SK-N-SH (cell line): ENCODE measurements around the gene GRB7.

ENCODE experiments used
- CTCF ChIP-seq: fragments of 200-600 bp; sonication (generic); IDR thresholded peaks from 2 replicates; pipeline ENCODE4 v1.6.1; 2017; ENCODE audit warnings: antibody characterized with exemption, mild to moderate bottlenecking, moderate library complexity
- EP300 ChIP-seq, 2 experiments: IDR thresholded peaks; 2 replicates each; pipeline versions ENCODE4 v1.4.0 to v1.6.1; 2012; ENCODE audit warnings: borderline replicate concordance in 1 of 2, low read depth in 1 of 2, low read length in 1 of 2
- GABPA ChIP-seq: IDR thresholded peaks from 2 replicates; pipeline ENCODE4 v1.4.0; 2012; ENCODE audit warnings: low read depth, mild to moderate bottlenecking
- GATA2 ChIP-seq: sonication (generic); formaldehyde crosslinking; IDR thresholded peaks from 2 replicates; pipeline ENCODE4 v1.5.0; 2020; ENCODE audit warnings: mild to moderate bottlenecking, missing genetic modification reagents
- JUND ChIP-seq: IDR thresholded peaks from 2 replicates; pipeline ENCODE4 v1.4.0; 2012
- MAX ChIP-seq: IDR thresholded peaks from 2 replicates; pipeline ENCODE4 v1.4.0; 2012; ENCODE audit warnings: low read depth
- MXI1 ChIP-seq: IDR thresholded peaks from 2 replicates; pipeline ENCODE4 v1.6.1; 2012; ENCODE audit warnings: mild to moderate bottlenecking, low read depth, low read length, improper control_type of control experiment
- NFIC ChIP-seq: IDR thresholded peaks from 2 replicates; pipeline ENCODE4 v1.4.0; 2012; ENCODE audit warnings: borderline replicate concordance
- NRF1 ChIP-seq: IDR thresholded peaks from 2 replicates; pipeline ENCODE4 v1.6.1; 2012; ENCODE audit warnings: low read depth, mild to moderate bottlenecking, low read length
- POLR2AphosphoS5 ChIP-seq: IDR thresholded peaks from 2 replicates; pipeline ENCODE4 v1.6.1; 2012; ENCODE audit warnings: low read depth, low read length
- RCOR1 ChIP-seq: fragments of 150-350 bp; IDR thresholded peaks from 2 replicates; pipeline ENCODE4 v1.6.1; 2017; ENCODE audit warnings: antibody characterized with exemption, low read length
- RXRA ChIP-seq: IDR thresholded peaks from 2 replicates; pipeline ENCODE4 v1.4.0; 2012; ENCODE audit warnings: low read depth, mild to moderate bottlenecking, borderline replicate concordance
- TAF1 ChIP-seq: IDR thresholded peaks from 2 replicates; pipeline ENCODE4 v1.6.1; 2012; ENCODE audit warnings: low read depth, mild to moderate bottlenecking, low read length, moderate library complexity, borderline replicate concordance
- USF1 ChIP-seq: IDR thresholded peaks from 2 replicates; pipeline ENCODE4 v1.4.0; 2012; ENCODE audit warnings: low read depth, borderline replicate concordance

- TF ChIP-seq GATA2 (CRISPR knock-in tag) = no peak
- TF ChIP-seq RCOR1 = no peak
- TF ChIP-seq CTCF = no peak
- TF ChIP-seq TAF1 = no peak
- no peak for TF ChIP-seq EP300 (IDR thresholded peaks at IDR 0.05; ENCODE audit: borderline replicate concordance in 1 of 2, low read depth in 1 of 2, low read length in 1 of 2)
- no peak for TF ChIP-seq POLR2AphosphoS5
- no peak for TF ChIP-seq GABPA
- TF ChIP-seq USF1 = no peak
- TF ChIP-seq RXRA = no peak
- TF ChIP-seq NFIC = no peak
- no peak for TF ChIP-seq JUND
- no peak for TF ChIP-seq NRF1
- TF ChIP-seq MAX = no peak
- no peak for TF ChIP-seq MXI1
Observed at GRCh38 chr17:39751637-39752036, 13.9 kb downstream of the GRB7 start.
